ENCODE measurements around the gene PANK4.

GRCh38 chr1:2547210-2548067, 21.0 kb upstream of the PANK4 start:
- no peak for TF ChIP-seq CTCF (IDR thresholded peaks at IDR 0.05; ENCODE audit: low read depth, low read length, poor library complexity, severe bottlenecking)
- TF ChIP-seq EZH2phosphoT487 (IDR thresholded peaks at IDR 0.05; ENCODE audit: borderline replicate concordance, low read length), result no peak

Measured in DOHH2 (cell line).